Amniotic epithelial cell (primary cell): ENCODE results near the gene FHDC1.
"Not testable (repeated sequence)": the region's sequence is repeated elsewhere in the genome, so short reads cannot be mapped to it uniquely, and the experiment has no call there.

Experiments used
- DNase-seq: peaks from one replicate; pipeline ENCODE4 v3.0.0-alpha.2; 2010; ENCODE audit warnings: low read depth

Gene FHDC1

GRCh38 chr4:152935631-152936445, at the start of gene FHDC1:
TSS of gene FHDC1 (plus strand) at chr4:152936323. CDS start at chr4:152943058, 6,735 bp downstream.
- DNase-seq = no peak

GRCh38 chr4:152887981-152888380, 48.1 kb upstream of the FHDC1 start:
- DNase-seq = no peak

- no peak for DNase-seq
These were observed 43.1 kb upstream of the FHDC1 start for GRCh38 chr4:152892974-152893373.

GRCh38 chr4:152894673-152895072, 41.5 kb upstream of the FHDC1 start:
- DNase-seq = peak; percentile 34

GRCh38 chr4:152896811-152897210, 39.3 kb upstream of the FHDC1 start:
- peak; percentile 84 for DNase-seq

- DNase-seq = not testable (repeated sequence)
These were observed 38.0 kb upstream of the FHDC1 start for GRCh38 chr4:152898133-152898532.

GRCh38 chr4:152898606-152899005, 37.5 kb upstream of the FHDC1 start:
- peak; percentile 15 for DNase-seq

GRCh38 chr4:152900395-152900794, 35.7 kb upstream of the FHDC1 start:
- DNase-seq = no peak

- no peak for DNase-seq
These were observed 34.9 kb upstream of the FHDC1 start for GRCh38 chr4:152901205-152901604.

GRCh38 chr4:152903658-152904057, 32.5 kb upstream of the FHDC1 start:
- no peak for DNase-seq

GRCh38 chr4:152909901-152910300, 26.2 kb upstream of the FHDC1 start:
- DNase-seq = no peak

GRCh38 chr4:152910521-152910920, 25.6 kb upstream of the FHDC1 start:
- DNase-seq = no peak

- no peak for DNase-seq
These were observed 18.4 kb upstream of the FHDC1 start for GRCh38 chr4:152917543-152918395.

GRCh38 chr4:152919826-152920225, 16.3 kb upstream of the FHDC1 start:
- DNase-seq = no peak

GRCh38 chr4:152920768-152921167, 15.4 kb upstream of the FHDC1 start:
- peak; percentile 46 for DNase-seq

- DNase-seq = no peak
These were observed 14.8 kb upstream of the FHDC1 start for GRCh38 chr4:152921284-152921683.

- DNase-seq = no peak
These were observed 10.3 kb upstream of the FHDC1 start for GRCh38 chr4:152925851-152926250.

GRCh38 chr4:152926959-152927358, 9.2 kb upstream of the FHDC1 start:
- DNase-seq = no peak

GRCh38 chr4:152927737-152928136, 8.4 kb upstream of the FHDC1 start:
- no peak for DNase-seq

GRCh38 chr4:152928286-152928685, 7.8 kb upstream of the FHDC1 start:
- DNase-seq = no peak

- DNase-seq = no peak
These were observed 6.2 kb upstream of the FHDC1 start for GRCh38 chr4:152929888-152930287.

GRCh38 chr4:152935143-152935542, 980 bp upstream of the FHDC1 start:
- DNase-seq = no peak
